Muscle layer of colon (tissue), 2 donors: ENCODE data around the gene HOXA13.

Experiments used
- H3K27ac ChIP-seq: one replicate; pipeline ENCODE4 v1.7.0; 2013; ENCODE audit warnings: low read depth, mild to moderate bottlenecking, low read length, moderate library complexity
- H3K27me3 ChIP-seq, 2 donors: one replicate each; pipeline ENCODE4 v1.7.0; 2013; ENCODE audit warnings: low read length in 2 of 2, mild to moderate bottlenecking in 2 of 2; ENCODE audit not compliant: insufficient read depth in 2 of 2, control insufficient read depth in 1 of 2
- H3K36me3 ChIP-seq: one replicate; pipeline ENCODE4 v1.7.0; 2013; ENCODE audit warnings: mild to moderate bottlenecking, low read length; ENCODE audit not compliant: insufficient read depth
- H3K4me1 ChIP-seq: one replicate; pipeline ENCODE4 v1.7.0; 2013; ENCODE audit warnings: mild to moderate bottlenecking, low read length; ENCODE audit not compliant: insufficient read depth
- H3K4me3 ChIP-seq, 2 donors: one replicate each; pipeline ENCODE4 v1.7.0; 2013; ENCODE audit warnings: low read length in 2 of 2, low read depth in 1 of 2, mild to moderate bottlenecking in 1 of 2, moderate library complexity in 1 of 2
- H3K9ac ChIP-seq: one replicate; pipeline ENCODE4 v1.7.0; 2013; ENCODE audit warnings: low read length
- H3K9me3 ChIP-seq: one replicate; pipeline ENCODE4 v1.7.0; 2013; ENCODE audit warnings: mild to moderate bottlenecking, low read length
- donor health status: abdominal sarcoma.
- donor health status: Adenocarcinoma of cecum.

HOXA13 gene

DNA sequence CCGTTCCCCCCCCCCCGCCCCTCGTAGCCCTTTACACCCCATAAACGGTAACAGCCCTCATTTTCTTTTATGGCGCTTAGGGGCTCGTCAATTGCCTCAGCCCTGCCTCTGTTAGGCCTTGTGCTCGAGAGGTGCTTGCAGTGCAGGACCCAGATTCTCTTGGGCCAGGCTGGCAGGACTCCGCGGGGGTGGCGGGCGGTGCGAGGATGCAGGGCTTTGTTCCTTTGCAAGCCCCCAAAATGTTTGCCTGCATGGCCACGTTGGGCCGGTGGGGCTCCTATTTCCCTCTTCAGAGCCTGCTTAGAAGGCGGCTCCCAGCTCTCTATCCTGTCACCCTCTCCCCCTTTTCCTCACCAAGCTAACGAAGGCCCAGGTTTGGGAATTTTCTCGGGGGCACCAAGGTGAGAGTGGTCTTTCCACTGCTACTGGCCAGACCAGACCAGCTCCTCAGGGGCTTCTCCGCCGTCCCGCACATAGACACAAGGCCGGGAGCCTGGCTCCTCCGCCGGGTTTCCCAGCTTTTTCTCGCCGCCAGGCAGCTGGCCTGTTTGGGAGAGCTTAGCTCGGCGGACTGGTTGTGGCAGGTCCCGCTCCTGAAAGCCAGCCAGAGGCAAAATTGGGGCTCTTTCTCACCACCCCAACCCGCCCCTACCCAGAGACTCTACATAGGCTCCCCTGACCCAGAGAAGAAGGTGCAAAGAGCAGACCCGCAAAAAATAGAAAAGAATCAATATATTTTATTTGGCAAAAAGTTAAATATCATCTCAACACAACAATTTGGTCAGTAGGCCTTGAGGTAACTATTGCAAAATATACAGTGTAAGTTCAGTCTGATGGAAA is 38.0 kb downstream of the HOXA13 start:
- Histone ChIP-seq H3K36me3 (no peaks in the 10 kb centered on the region), H3K27me3 (peaks cover 0 to 20% of the 10 kb centered on the region in 2 donors), H3K9me3 (no peaks in the 10 kb centered on the region), H3K4me1 (peaks cover 5% of the 10 kb centered on the region), H3K27ac (peak overlapping the region; percentile 76), H3K9ac (no peak overlapping the region), H3K4me3 (peak overlapping the region; percentile 74 to 96)

GRCh38 chr7:27161214-27161720 is 38.6 kb downstream of the HOXA13 start:
- H3K27me3 ChIP-seq, result peaks cover 0 to 13% of the 10 kb centered on the region in 2 donors
- peak overlapping the region; percentile 64 for H3K27ac ChIP-seq
- no peaks in the 10 kb centered on the region for H3K9me3 ChIP-seq
- peak overlapping the region; percentile 38 to 71 for H3K4me3 ChIP-seq
- H3K4me1 ChIP-seq, result peaks cover 6% of the 10 kb centered on the region
- no peaks in the 10 kb centered on the region for H3K36me3 ChIP-seq
- peak overlapping the region; percentile 14 for H3K9ac ChIP-seq

GRCh38 chr7:27160546-27161213 is 39.2 kb downstream of the HOXA13 start:
- H3K4me1 ChIP-seq, result peaks cover 6% of the 10 kb centered on the region
- H3K27ac ChIP-seq, result peak overlapping the region; percentile 64
- H3K27me3 ChIP-seq, result peaks cover 0 to 13% of the 10 kb centered on the region in 2 donors

DNA sequence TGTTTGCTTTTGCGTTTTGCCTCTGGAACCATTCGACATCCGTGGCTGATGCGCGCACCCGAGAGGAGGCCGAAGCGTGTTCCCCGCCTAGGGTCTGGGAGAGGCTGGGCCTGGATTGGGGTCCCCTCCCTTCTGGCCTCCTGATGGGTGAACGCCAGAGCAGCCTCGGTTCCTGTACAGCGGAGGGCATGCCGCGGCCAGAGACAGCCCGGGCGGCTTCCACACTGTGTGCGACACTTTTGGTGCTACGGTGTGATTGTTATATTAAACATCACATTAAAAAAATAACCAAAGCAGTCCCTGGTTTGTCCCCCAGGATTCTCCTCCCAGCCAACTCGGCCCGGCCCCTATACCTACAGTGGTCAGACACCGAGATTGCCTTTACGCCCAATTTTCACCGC is 39.7 kb downstream of the HOXA13 start:
- Histone ChIP-seq H3K4me1 (peaks cover 11% of the 10 kb centered on the region), H3K36me3 (no peaks in the 10 kb centered on the region), H3K27ac (peak overlapping the region; percentile 64), H3K27me3 (peaks cover 0 to 17% of the 10 kb centered on the region in 2 donors), H3K9me3 (no peaks in the 10 kb centered on the region), H3K9ac (no peak overlapping the region), H3K4me3 (peak overlapping the region; percentile 38 to 71)

More at GRCh38 chr7:27160546-27161213, 39.2 kb downstream of the HOXA13 start:
- Histone ChIP-seq H3K9ac (peak overlapping the region; percentile 14), H3K4me3 (peak overlapping the region; percentile 38 to 71), H3K36me3 (no peaks in the 10 kb centered on the region), H3K9me3 (no peaks in the 10 kb centered on the region)

GRCh38 chr7:27159266-27160144 is 40.4 kb downstream of the HOXA13 start:
- H3K36me3 ChIP-seq, result no peaks in the 10 kb centered on the region
- H3K9ac ChIP-seq, result no peak overlapping the region
- H3K9me3 ChIP-seq, result no peaks in the 10 kb centered on the region
- H3K27me3 ChIP-seq, result peaks cover 0 to 12% of the 10 kb centered on the region in 2 donors
- peaks cover 16% of the 10 kb centered on the region for H3K4me1 ChIP-seq
- no peak overlapping the region for H3K4me3 ChIP-seq
- H3K27ac ChIP-seq, result no peak overlapping the region

DNA sequence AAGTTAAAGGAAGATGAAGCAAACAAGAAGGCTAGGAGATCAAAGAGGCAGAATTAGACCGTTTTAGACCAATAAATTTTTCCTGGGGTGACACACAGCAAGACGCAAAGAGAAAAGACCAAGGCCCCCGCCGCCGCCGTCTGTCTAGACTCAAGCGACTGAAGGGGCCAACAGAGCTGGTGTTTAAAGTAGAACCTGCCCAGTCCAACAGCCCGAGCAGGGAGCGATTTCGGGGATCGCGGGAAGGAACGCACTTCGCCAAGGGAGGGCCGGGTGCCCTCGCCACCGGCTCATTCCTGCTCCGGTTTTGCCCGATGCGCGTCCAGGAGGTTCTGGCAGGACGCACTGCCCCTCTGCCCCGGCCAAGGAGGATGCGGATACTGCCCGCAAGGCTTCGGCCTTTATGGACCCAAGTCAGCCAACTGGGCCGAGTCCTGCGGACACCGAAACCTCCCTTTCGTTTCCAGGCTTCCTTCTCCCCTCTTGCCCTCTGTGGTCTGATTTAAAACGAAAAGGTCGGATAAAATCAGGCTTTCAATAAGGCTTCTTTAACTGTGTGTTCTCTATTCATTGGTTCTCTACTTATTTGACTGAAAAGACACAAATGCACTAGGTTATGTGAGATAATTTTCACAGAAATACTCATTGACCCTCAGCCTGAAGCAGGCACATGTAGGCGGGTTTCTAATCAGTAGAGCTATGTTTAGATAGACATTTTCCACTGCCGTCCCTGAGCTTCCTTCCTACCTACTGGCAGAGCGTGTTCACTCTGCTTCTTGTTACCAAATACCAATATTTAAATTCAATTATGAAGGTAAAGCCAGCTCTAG is 41.2 kb downstream of the HOXA13 start:
- no peaks in the 10 kb centered on the region for H3K9me3 ChIP-seq
- peaks cover 0 to 12% of the 10 kb centered on the region in 2 donors for H3K27me3 ChIP-seq
- H3K27ac ChIP-seq, result no peak overlapping the region
- no peak overlapping the region for H3K9ac ChIP-seq
- peaks cover 23% of the 10 kb centered on the region for H3K4me1 ChIP-seq
- no peaks in the 10 kb centered on the region for H3K36me3 ChIP-seq
- H3K4me3 ChIP-seq, result no peak overlapping the region

- Histone ChIP-seq H3K9me3 (no peaks in the 10 kb centered on the region), H3K4me3 (no peak overlapping the region), H3K4me1 (peaks cover 31% of the 10 kb centered on the region), H3K27me3 (peaks cover 0 to 16% of the 10 kb centered on the region in 2 donors), H3K9ac (no peak overlapping the region), H3K27ac (no peak overlapping the region), H3K36me3 (no peaks in the 10 kb centered on the region)
Observed at GRCh38 chr7:27157702-27158431, 42.0 kb downstream of the HOXA13 start.

- Histone ChIP-seq H3K9me3 (no peaks in the 10 kb centered on the region), H3K4me1 (peaks cover 32% of the 10 kb centered on the region), H3K9ac (no peak overlapping the region), H3K36me3 (no peaks in the 10 kb centered on the region), H3K27me3 (peaks cover 0 to 19% of the 10 kb centered on the region in 2 donors), H3K27ac (peak overlapping the region; percentile 98), H3K4me3 (peak overlapping the region; percentile 82 to 96)
Observed at GRCh38 chr7:27156916-27157701, 42.8 kb downstream of the HOXA13 start.

DNA sequence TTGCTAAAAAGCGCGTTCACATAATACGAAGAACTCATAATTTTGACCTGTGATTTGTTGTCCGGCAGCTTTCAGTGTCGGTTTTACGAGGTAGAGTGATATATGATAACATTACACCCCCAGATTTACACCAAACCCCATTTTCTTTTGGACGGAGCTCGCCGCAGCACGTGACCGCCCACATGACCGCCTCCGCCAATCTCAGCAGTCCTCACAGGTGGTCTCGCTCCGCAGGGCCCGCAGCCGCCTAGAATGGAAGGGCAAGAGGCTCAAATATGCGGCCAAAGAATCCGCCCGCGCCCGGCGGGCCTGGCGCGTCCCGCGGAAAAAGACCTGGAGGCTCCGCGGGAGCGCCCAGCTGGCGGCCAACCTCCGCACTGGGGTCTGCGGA is 43.4 kb downstream of the HOXA13 start, which contains the start of gene HOXA7:
Gene HOXA7, minus strand, starts transcription at position 168 of the 391 bp plus-strand sequence. Its CDS starts 130 bp downstream, at position 38.
- Histone ChIP-seq H3K9ac (peak within 1 kb of the TSS; percentile 49), H3K4me3 (peak within 1 kb of the TSS; percentile 82 to 96), H3K27me3 (peaks cover 0 to 19% of the 10 kb centered on the region in 2 donors), H3K27ac (peak within 1 kb of the TSS; percentile 98), H3K36me3 (no peaks in the 10 kb centered on the region), H3K4me1 (peaks cover 32% of the 10 kb centered on the region), H3K9me3 (no peaks in the 10 kb centered on the region)
